AG09309 (cell line): ENCODE data around the gene SZT2.
"Not testable (repeated sequence)": the region's sequence is repeated elsewhere in the genome, so short reads cannot be mapped to it uniquely, and the experiment has no call there.

ENCODE experiments used
- DNase-seq: peaks from one replicate; pipeline ENCODE4 v3.0.0-alpha.2; 2010; ENCODE audit warnings: low read depth
- H3K4me3 ChIP-seq: 2 replicates; pipeline ENCODE4 v1.5.1; 2011; ENCODE audit warnings: mild to moderate bottlenecking, low read depth, low read length, moderate library complexity; ENCODE audit not compliant: control insufficient read depth
- CTCF ChIP-seq: IDR thresholded peaks from 2 replicates; pipeline ENCODE4 v1.5.1; 2011; ENCODE audit warnings: mild to moderate bottlenecking, low read depth, low read length, inconsistent platforms; ENCODE audit not compliant: insufficient read depth, control insufficient read depth; ENCODE audit errors: missing control alignments

Gene SZT2

GRCh38 chr1:43472087-43472462 lies 82.4 kb downstream of the SZT2 start:
- no peak overlapping the region for H3K4me3 ChIP-seq
- no peak for DNase-seq
- TF ChIP-seq CTCF: no peak

GRCh38 chr1:43472463-43473151 lies 82.9 kb downstream of the SZT2 start:
- DNase-seq: peak; percentile 88
- not testable (repeated sequence) for H3K4me3 ChIP-seq

DNA sequence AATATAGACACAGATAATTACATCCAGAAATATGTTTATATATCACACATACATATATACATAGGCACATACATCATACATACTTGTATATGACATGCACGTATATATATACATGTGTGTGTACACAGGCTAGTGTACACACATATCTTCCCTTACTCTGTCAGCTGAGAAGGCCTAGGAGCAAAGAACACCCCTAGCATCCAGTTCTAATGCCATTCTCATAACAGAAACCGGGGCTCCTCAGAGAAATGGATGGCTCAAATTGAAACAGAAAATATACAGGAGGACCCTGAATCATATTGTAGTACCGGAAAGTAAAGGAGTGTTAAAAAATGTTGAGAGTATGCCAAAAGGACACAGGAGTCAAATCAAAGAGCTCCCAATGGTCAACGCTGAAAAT lies 83.8 kb downstream of the SZT2 start:
- no peak for DNase-seq
- no peak overlapping the region for H3K4me3 ChIP-seq
- TF ChIP-seq CTCF: no peak

DNA sequence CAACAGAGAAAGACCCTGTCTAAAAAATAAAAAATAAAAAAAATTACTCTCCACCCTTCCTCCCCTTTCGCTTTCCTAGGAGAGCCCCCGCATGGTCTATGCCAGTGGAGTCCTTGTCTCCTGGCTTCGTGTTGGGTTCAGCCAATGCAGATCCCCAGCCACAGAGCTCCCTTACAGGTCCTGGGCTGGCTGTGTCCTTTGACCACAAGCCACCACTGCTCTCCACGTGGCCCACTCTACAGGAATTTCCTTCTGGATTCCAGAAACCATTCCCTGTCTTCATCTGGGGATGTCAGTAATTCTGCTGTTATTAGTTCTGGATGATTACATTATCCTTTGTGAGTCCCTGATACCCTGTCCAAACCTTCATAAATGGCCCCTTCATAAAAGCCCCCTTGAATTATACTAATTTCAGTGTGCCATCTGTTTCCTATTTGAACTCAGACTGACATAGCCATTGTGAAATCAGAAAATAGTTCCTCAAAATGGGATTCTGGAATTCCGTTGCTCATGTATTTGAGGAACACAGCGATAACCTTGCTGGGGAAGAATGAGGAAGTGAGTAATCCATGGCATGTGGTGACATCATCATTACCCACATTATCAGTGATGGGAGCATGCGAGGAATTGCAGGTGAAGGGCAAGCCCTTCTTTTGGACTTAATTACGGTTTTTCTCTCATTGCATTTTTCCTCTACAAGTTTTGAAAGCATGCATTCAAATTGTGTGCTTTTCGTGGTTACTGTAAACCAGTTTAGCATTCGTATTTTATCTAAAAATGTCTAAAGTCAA lies 86.1 kb downstream of the SZT2 start:
- H3K4me3 ChIP-seq, DNase-seq: not testable (repeated sequence)

- no peak for TF ChIP-seq CTCF
- no peak for DNase-seq
- H3K4me3 ChIP-seq: no peak overlapping the region
Observed at GRCh38 chr1:43477716-43478115, 88.0 kb downstream of the SZT2 start.

DNA sequence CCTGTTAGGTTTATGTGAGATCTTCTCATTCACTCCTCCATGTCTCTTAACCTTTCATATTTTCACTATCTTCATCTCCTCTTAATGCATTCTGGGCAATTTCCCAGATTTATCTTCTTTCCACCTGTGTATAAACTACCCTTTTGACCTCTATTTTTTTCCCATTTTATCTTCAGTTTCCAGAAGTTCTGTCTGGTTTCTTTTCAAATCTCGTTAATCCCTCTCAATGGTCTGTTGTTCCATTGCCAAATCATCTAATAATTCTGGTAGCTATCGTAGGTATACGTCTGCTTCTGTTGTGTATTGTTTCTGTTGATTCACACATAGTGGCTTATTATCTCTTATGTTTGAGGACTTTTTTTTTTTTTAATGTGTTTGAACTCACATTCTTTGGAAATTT lies 89.7 kb downstream of the SZT2 start:
- no peak overlapping the region for H3K4me3 ChIP-seq
- no peak for TF ChIP-seq CTCF
- DNase-seq: no peak

GRCh38 chr1:43481491-43481890 lies 91.8 kb downstream of the SZT2 start:
- H3K4me3 ChIP-seq: no peak overlapping the region
- DNase-seq: no peak
- no peak for TF ChIP-seq CTCF
